RWPE1 (cell line): ENCODE measurements around the gene EEIG1.
A peak's percentile ranks its signal among the peaks of the same experiment; 100 is the strongest.

Experiments used
- CTCF ChIA-PET: fragments of 350-600 bp; sonication (Branson Sonifier 250); formaldehyde crosslinking; extraction: SDS; loops from one replicate; lab custom pipeline; 2021; lab: Yijun Ruan, JAX
- POLR2A ChIA-PET: fragments of 400-600 bp; formaldehyde crosslinking; extraction: SDS; loops from one replicate; lab custom pipeline; 2020; ENCODE audit warnings: antibody characterized with exemption; ENCODE audit not compliant: low non-redundant PET; lab: Yijun Ruan, JAX
- DNase-seq: peaks from one replicate; pipeline ENCODE4 v3.0.0; 2012; ENCODE audit warnings: low spot score
- H3K27ac ChIP-seq: fragments of 450-650 bp; 2 replicates; pipeline ENCODE4 v1.5.1; 2017
- CTCF ChIP-seq: fragments of 450-650 bp; conservative IDR thresholded peaks from 2 replicates; pipeline ENCODE4 v1.5.1; 2017; ENCODE audit warnings: low read depth, mild to moderate bottlenecking

EEIG1 gene

GRCh38 chr9:127959841-127960409 lies 20.9 kb downstream of the EEIG1 start:
- peak overlapping the region; percentile 100 for H3K27ac ChIP-seq
- DNase-seq: no peak
- POLR2A ChIA-PET: no interaction called here
- TF ChIP-seq CTCF: no peak
- CTCF ChIA-PET: interaction anchor here (0.7 to 3.1 kb wide), 3 partner anchors 17 to 158 kb away, joined by 3 to 11 read pairs (median 5); no protein-coding TSS in a partner anchor

GRCh38 chr9:127959398-127959797 lies 21.4 kb downstream of the EEIG1 start:
- DNase-seq: no peak
- CTCF ChIA-PET: interaction anchor here (3.1 kb wide), 1 partner anchor 16 kb away, joined by 11 read pairs; no protein-coding TSS in a partner anchor
- POLR2A ChIA-PET: no interaction called here
- TF ChIP-seq CTCF: no peak
- peak overlapping the region; percentile 100 for H3K27ac ChIP-seq

GRCh38 chr9:127958728-127959127 lies 22.1 kb downstream of the EEIG1 start:
- CTCF ChIA-PET: no interaction called here
- POLR2A ChIA-PET: no interaction called here

GRCh38 chr9:127955294-127956015 lies 25.3 kb downstream of the EEIG1 start:
- CTCF ChIA-PET: interaction anchor here (0.6 to 4.4 kb wide), 9 partner anchors 12 to 1444 kb away, joined by 3 to 43 read pairs (median 4); no protein-coding TSS in a partner anchor
- POLR2A ChIA-PET: no interaction called here
- H3K27ac ChIP-seq: peak overlapping the region; percentile 88
- TF ChIP-seq CTCF: no peak; the same call in 1 of the 2 replicates
- peak; percentile 94 for DNase-seq

More at GRCh38 chr9:127958728-127959127, 22.1 kb downstream of the EEIG1 start:
- TF ChIP-seq CTCF: no peak
- no peak overlapping the region for H3K27ac ChIP-seq
- DNase-seq: no peak

- CTCF ChIA-PET: interaction anchor here (0.6 to 4.4 kb wide), 9 partner anchors 8 to 1445 kb away, joined by 3 to 43 read pairs (median 3); no protein-coding TSS in a partner anchor
- H3K27ac ChIP-seq: peak overlapping the region; percentile 88
- TF ChIP-seq CTCF: no peak
- POLR2A ChIA-PET: no interaction called here
- no peak for DNase-seq
These were observed 25.9 kb downstream of the EEIG1 start for GRCh38 chr9:127954831-127955293.

GRCh38 chr9:127953768-127954505 lies 26.9 kb downstream of the EEIG1 start:
- TF ChIP-seq CTCF: no peak
- DNase-seq: no peak
- CTCF ChIA-PET: interaction anchor here (0.5 to 4.4 kb wide), 7 partner anchors 9 to 377 kb away, joined by 3 to 43 read pairs (median 4); no protein-coding TSS in a partner anchor

More at GRCh38 chr9:127953768-127954505, 26.9 kb downstream of the EEIG1 start:
- peak overlapping the region; percentile 88 for H3K27ac ChIP-seq
- POLR2A ChIA-PET: no interaction called here
